Esophagus squamous epithelium (tissue), 5 donors: Measurements from ENCODE around the gene CDC42. TPM values are rescaled to one million over a fixed set of nuclear protein-coding genes. Genes with fewer than 3 reads are reported as not detected.

Experiments used
- DNase-seq: peaks from one replicate; lab custom pipeline; 2025; lab: John Stamatoyannopoulos, UW
- H3K27ac ChIP-seq, 4 donors: fragments of 200-600 bp; sonication (generic); one replicate each; pipeline ENCODE4 v1.5.1; 2016 to 2019; ENCODE audit warnings: mild to moderate bottlenecking in 1 of 4
- H3K27me3 ChIP-seq, 4 donors: fragments of 200-600 bp; sonication (generic); 1 replicate in 3 of 4; 2 replicates in 1 of 4; pipeline versions ENCODE4 v1.5.1 to v1.6.0; 2017 to 2021; ENCODE audit warnings: antibody characterized with exemption in 1 of 4
- H3K36me3 ChIP-seq, 3 donors: fragments of 200-600 bp; sonication (generic); one replicate each; pipeline ENCODE4 v1.5.1; 2016 to 2019
- H3K4me1 ChIP-seq, 3 donors: fragments of 200-600 bp; sonication (generic); one replicate each; pipeline ENCODE4 v1.5.1; 2017 to 2019
- H3K4me3 ChIP-seq, 4 donors: fragments of 200-600 bp; sonication (generic); 1 replicate in 3 of 4; 2 replicates in 1 of 4; pipeline ENCODE4 v1.5.1; 2016 to 2019; ENCODE audit warnings: mild to moderate bottlenecking in 2 of 4, moderate library complexity in 1 of 4
- H3K9me3 ChIP-seq, 3 donors: fragments of 200-600 bp; sonication (generic); one replicate each; pipeline ENCODE4 v1.5.1; 2016 to 2019
- POLR2A ChIP-seq, 4 donors: fragments of 450-650 bp; IDR thresholded peaks; one replicate each; pipeline ENCODE4 v1.6.1; 2017; ENCODE audit warnings: antibody characterized with exemption in 4 of 4, mild to moderate bottlenecking in 4 of 4, moderate library complexity in 3 of 4
- WGBS, 2 donors: methylation state at CpG; one replicate each; pipeline ENCODE4 v1.1.5; 2018; 5-methylcytosine and 5-hydroxymethylcytosine counted together
- intact Hi-C: fragments of 100-400 bp; cut with DNase I; formaldehyde crosslinking; loops from one replicate; pipeline ENCODE4 v1.15.0; 2022
- total RNA-seq, 4 donors: library from RNA; depleted of rRNA; stranded (reverse); fragments of >200 nt; gene quantifications; one replicate each; pipeline ENCODE4 v1.1.0, GENCODE V29; 2016
- TF ChIP-seq, protein P1 (sequence below), 6 experiments: fragments of 450-650 bp in 4 of 6; fragments of 200-600 bp in 2 of 6; sonication (generic) in 2 of 6; IDR thresholded peaks; one replicate each; pipeline ENCODE4 v1.5.1; 2016 to 2019; ENCODE audit warnings: antibody characterized with exemption in 6 of 6, mild to moderate bottlenecking in 4 of 6, moderate library complexity in 4 of 6
- donor health status: DM: yes; HTN: yes; CAD: no.

The CDC42 gene
- total RNA-seq, 4 donors from 2014 or later = 157 to 259 (median 192) TPM

DNA sequence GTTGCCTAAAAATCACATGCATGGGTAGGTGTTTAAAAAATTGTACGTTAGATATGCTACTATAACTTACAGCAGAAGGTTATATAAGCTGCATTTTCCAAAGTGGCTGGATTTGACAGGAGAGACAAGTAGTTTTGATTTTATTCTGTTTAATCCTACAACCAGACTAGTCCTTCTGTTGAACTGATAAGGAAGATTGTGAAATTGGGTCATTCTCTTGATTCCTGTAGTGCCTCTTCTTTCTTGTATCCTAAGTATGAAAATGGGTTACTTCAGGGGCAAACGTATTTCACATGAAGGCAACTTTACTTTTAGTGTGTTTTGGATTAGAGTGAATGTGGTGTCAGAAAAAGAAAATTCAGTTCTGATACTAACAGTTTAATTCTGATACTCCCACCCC is 19.0 kb downstream of the CDC42 start:
- Histone ChIP-seq H3K4me1 (peaks cover 18 to 100% (median 54%) of the 10 kb centered on the region in 3 donors), H3K4me3 (no peak overlapping the region), H3K9me3 (no peaks in the 10 kb centered on the region), H3K27ac (no peak overlapping the region), H3K36me3 (peaks cover 0 to 40% (median 0%) of the 10 kb centered on the region in 3 donors), H3K27me3 (no peaks in the 10 kb centered on the region)
- no peak for TF ChIP-seq POLR2A (IDR thresholded peaks at IDR 0.05)
- TF ChIP-seq, protein P1, sequence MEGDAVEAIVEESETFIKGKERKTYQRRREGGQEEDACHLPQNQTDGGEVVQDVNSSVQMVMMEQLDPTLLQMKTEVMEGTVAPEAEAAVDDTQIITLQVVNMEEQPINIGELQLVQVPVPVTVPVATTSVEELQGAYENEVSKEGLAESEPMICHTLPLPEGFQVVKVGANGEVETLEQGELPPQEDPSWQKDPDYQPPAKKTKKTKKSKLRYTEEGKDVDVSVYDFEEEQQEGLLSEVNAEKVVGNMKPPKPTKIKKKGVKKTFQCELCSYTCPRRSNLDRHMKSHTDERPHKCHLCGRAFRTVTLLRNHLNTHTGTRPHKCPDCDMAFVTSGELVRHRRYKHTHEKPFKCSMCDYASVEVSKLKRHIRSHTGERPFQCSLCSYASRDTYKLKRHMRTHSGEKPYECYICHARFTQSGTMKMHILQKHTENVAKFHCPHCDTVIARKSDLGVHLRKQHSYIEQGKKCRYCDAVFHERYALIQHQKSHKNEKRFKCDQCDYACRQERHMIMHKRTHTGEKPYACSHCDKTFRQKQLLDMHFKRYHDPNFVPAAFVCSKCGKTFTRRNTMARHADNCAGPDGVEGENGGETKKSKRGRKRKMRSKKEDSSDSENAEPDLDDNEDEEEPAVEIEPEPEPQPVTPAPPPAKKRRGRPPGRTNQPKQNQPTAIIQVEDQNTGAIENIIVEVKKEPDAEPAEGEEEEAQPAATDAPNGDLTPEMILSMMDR (IDR thresholded peaks at IDR 0.05) = no peak
- DNase-seq = no peak
- WGBS, 2 donors = 73 to 77% methylated on average over 2 of the region's 2 CpGs
- intact Hi-C loops = no loop called here

DNA sequence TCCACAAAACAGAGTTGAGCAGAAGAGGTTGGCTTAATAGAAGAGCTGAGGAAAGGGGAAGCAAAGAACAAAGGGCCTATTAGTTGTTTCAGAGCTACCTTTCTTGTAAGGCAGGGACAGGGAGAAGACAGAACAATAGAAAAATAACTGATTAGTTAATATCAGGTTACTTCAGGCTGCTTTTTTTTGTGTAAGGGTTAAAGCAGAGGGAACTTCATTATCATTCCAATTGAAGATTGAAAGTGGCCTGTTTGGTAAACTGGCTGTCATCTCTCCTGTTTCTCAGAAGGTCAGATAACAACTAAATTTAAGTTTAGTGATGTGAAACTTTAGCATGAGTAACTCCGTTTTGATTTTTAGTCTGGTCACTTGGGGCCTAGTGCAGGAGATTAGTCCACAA is 22.3 kb downstream of the CDC42 start:
- Histone ChIP-seq H3K9me3 (no peaks in the 10 kb centered on the region), H3K4me1 (peaks cover 10 to 100% (median 38%) of the 10 kb centered on the region in 3 donors), H3K4me3 (no peak overlapping the region), H3K36me3 (peaks cover 0 to 52% (median 5%) of the 10 kb centered on the region in 3 donors), H3K27ac (no peak overlapping the region), H3K27me3 (no peaks in the 10 kb centered on the region)
- WGBS, 2 donors = 20 to 25% methylated on average over 1 of the region's 1 CpG
- no peak for DNase-seq
- TF ChIP-seq POLR2A (IDR thresholded peaks at IDR 0.05) = no peak
- TF ChIP-seq, protein P1 (IDR thresholded peaks at IDR 0.05) = no peak
- intact Hi-C loops = no loop called here

DNA sequence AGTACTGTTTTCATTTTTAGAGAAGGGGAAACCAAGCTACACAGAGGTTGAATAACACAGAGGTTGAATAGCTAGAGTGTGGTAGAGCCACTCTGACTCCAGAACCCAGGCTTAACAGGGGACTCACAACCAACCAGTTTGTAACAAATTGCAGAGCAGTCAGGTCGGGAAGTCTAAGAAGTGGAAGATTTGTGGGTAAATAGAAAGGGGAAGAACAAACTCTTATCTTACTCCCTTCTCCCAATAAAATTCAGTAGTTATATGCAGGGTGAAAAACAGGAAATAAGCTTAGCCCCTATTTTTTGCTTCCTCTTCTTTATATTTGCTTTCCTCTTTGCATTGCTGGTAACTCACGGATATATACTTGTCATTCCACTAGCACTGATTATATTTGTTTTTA is 23.2 kb downstream of the CDC42 start:
- DNase-seq = no peak
- Histone ChIP-seq H3K9me3 (no peaks in the 10 kb centered on the region), H3K27me3 (no peaks in the 10 kb centered on the region), H3K27ac (peak overlapping the region in 2 of 4 donors; percentile 13 to 19), H3K4me1 (peaks cover 7 to 99% (median 34%) of the 10 kb centered on the region in 3 donors), H3K4me3 (no peak overlapping the region), H3K36me3 (peaks cover 0 to 61% (median 5%) of the 10 kb centered on the region in 3 donors)
- 20 to 44% methylated on average over 2 of the region's 2 CpGs for WGBS, 2 donors
- intact Hi-C loops = no loop called here
- TF ChIP-seq, protein P1 (IDR thresholded peaks at IDR 0.05) = no peak
- TF ChIP-seq POLR2A (IDR thresholded peaks at IDR 0.05) = no peak

DNA sequence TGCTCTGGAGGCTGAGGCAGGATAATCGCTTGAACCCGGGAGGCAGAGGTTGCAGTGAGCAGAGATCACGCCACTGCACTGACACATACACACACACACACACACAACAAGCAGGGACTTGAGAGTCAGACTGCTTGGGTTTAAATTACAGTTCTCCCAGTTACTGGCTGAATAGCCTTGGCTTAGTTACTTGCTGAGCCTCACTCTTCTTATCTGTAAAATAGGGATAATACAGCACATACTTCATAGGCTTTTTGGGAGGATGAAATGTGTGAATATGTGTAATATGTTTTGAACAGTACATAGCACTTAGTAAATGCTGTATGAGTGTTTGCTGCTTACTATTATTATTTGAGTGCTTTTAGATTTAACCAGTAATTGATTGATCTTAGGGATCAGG is 23.8 kb downstream of the CDC42 start:
- H3K4me3 ChIP-seq = no peak overlapping the region
- H3K27ac ChIP-seq = peak overlapping the region in 2 of 4 donors; percentile 13 to 19
- H3K4me1 ChIP-seq = peaks cover 7 to 99% (median 40%) of the 10 kb centered on the region in 3 donors
- DNase-seq = no peak
- no peaks in the 10 kb centered on the region for H3K27me3 ChIP-seq
- no peak for TF ChIP-seq POLR2A (IDR thresholded peaks at IDR 0.05)
- TF ChIP-seq, protein P1 (IDR thresholded peaks at IDR 0.05) = no peak
- no peaks in the 10 kb centered on the region for H3K9me3 ChIP-seq
- intact Hi-C loops = no loop called here
- WGBS, 2 donors = 61% methylated on average over 3 of the region's 3 CpGs; no CpG with 5 or more reads in 1 of the 2 donors
- peaks cover 0 to 62% (median 5%) of the 10 kb centered on the region in 3 donors for H3K36me3 ChIP-seq

DNA sequence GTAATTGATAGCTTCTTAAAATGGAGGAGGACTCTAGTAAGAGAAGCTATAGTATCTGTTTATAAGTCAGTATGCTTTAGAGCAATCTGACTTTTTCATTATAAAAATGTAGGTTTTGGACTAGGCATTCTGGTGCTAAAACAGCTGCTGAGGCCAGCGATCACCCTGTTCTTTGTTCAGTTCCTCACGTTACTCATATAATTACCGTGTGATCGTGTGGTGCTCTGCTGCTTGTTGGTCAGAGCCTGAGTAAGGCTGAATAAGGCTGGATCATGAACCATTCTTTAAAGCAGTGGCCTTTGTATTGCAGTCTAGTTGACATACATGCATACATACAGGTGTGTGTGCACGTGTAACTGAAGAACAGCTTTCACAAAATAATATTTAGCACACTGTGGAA is 25.2 kb downstream of the CDC42 start:
- no peak for DNase-seq
- WGBS, 2 donors = 19 to 26% methylated on average over 5 of the region's 5 CpGs
- intact Hi-C loops = no loop called here
- Histone ChIP-seq H3K9me3 (no peaks in the 10 kb centered on the region), H3K27ac (no peak overlapping the region), H3K4me1 (peaks cover 7 to 92% (median 40%) of the 10 kb centered on the region in 3 donors), H3K27me3 (no peaks in the 10 kb centered on the region), H3K36me3 (peaks cover 0 to 69% (median 5%) of the 10 kb centered on the region in 3 donors), H3K4me3 (no peak overlapping the region)
- TF ChIP-seq, protein P1 (IDR thresholded peaks at IDR 0.05) = no peak
- TF ChIP-seq POLR2A (IDR thresholded peaks at IDR 0.05) = no peak
